Rectal smooth muscle tissue (tissue), 1 donor: ENCODE results near the gene KCP.
"Not testable (repeated sequence)": the region's sequence is repeated elsewhere in the genome, so short reads cannot be mapped to it uniquely, and the experiment has no call there.

Source experiments
- H3K27ac ChIP-seq: one replicate; pipeline ENCODE4 v1.7.0; 2013; ENCODE audit warnings: low read depth, low read length, inconsistent platforms
- H3K27me3 ChIP-seq: one replicate; pipeline ENCODE4 v1.7.0; 2013; ENCODE audit warnings: low read length; ENCODE audit not compliant: control insufficient read depth, insufficient read depth
- H3K36me3 ChIP-seq: one replicate; pipeline ENCODE4 v1.7.0; 2013; ENCODE audit warnings: low read length; ENCODE audit not compliant: control insufficient read depth, insufficient read depth
- H3K4me1 ChIP-seq: one replicate; pipeline ENCODE4 v1.7.0; 2013; ENCODE audit warnings: low read length; ENCODE audit not compliant: control insufficient read depth, insufficient read depth
- H3K4me3 ChIP-seq: one replicate; pipeline ENCODE4 v1.7.0; 2013; ENCODE audit warnings: low read length
- H3K9ac ChIP-seq: one replicate; pipeline ENCODE4 v1.7.0; 2013; ENCODE audit warnings: low read length

The KCP gene

GRCh38 chr7:128914566-128915151 is 4.2 kb upstream of the KCP start:
- H3K4me1 ChIP-seq = no peaks in the 10 kb centered on the region
- no peak overlapping the region for H3K9ac ChIP-seq
- no peak overlapping the region for H3K27ac ChIP-seq
- no peaks in the 10 kb centered on the region for H3K36me3 ChIP-seq
- no peak overlapping the region for H3K4me3 ChIP-seq
- H3K27me3 ChIP-seq = peaks cover 14% of the 10 kb centered on the region

- no peak overlapping the region for H3K27ac ChIP-seq
- no peak overlapping the region for H3K9ac ChIP-seq
- H3K36me3 ChIP-seq = no peaks in the 10 kb centered on the region
- H3K27me3 ChIP-seq = peaks cover 17% of the 10 kb centered on the region
- H3K4me3 ChIP-seq = no peak overlapping the region
- H3K4me1 ChIP-seq = peaks cover 4% of the 10 kb centered on the region
Observed at GRCh38 chr7:128913870-128914565, 3.5 kb upstream of the KCP start.

GRCh38 chr7:128912709-128913495 is 2.4 kb upstream of the KCP start:
- H3K9ac ChIP-seq, H3K4me3 ChIP-seq, H3K36me3 ChIP-seq, H3K27ac ChIP-seq, H3K4me1 ChIP-seq: not testable (repeated sequence)
- peaks cover 23% of the 10 kb centered on the region for H3K27me3 ChIP-seq

- H3K27ac ChIP-seq = no peak overlapping the region
- no peaks in the 10 kb centered on the region for H3K36me3 ChIP-seq
- H3K4me1 ChIP-seq = peaks cover 4% of the 10 kb centered on the region
- peaks cover 23% of the 10 kb centered on the region for H3K27me3 ChIP-seq
- H3K4me3 ChIP-seq = no peak overlapping the region
- H3K9ac ChIP-seq = no peak overlapping the region
Observed at GRCh38 chr7:128912281-128912680, 1.8 kb upstream of the KCP start.

GRCh38 chr7:128911423-128912031 is 1.0 kb upstream of the KCP start:
- H3K27me3 ChIP-seq = peaks cover 23% of the 10 kb centered on the region
- no peaks in the 10 kb centered on the region for H3K36me3 ChIP-seq
- no peak overlapping the region for H3K9ac ChIP-seq
- H3K27ac ChIP-seq = no peak overlapping the region
- no peak overlapping the region for H3K4me3 ChIP-seq
- peaks cover 4% of the 10 kb centered on the region for H3K4me1 ChIP-seq

GRCh38 chr7:128909625-128910568 is 612 bp downstream of the KCP start:
- Histone ChIP-seq H3K4me1 (peaks cover 4% of the 10 kb centered on the region), H3K9ac (no peak overlapping the region), H3K4me3 (peak overlapping the region; percentile 23), H3K27me3 (peaks cover 17% of the 10 kb centered on the region), H3K27ac (no peak overlapping the region), H3K36me3 (no peaks in the 10 kb centered on the region)

GRCh38 chr7:128908750-128909624 is 1.5 kb downstream of the KCP start:
- Histone ChIP-seq H3K27me3 (peaks cover 13% of the 10 kb centered on the region), H3K4me3 (no peak overlapping the region), H3K9ac (no peak overlapping the region), H3K4me1 (peaks cover 4% of the 10 kb centered on the region), H3K27ac (no peak overlapping the region), H3K36me3 (no peaks in the 10 kb centered on the region)

GRCh38 chr7:128906766-128907559 is 3.5 kb downstream of the KCP start:
- Histone ChIP-seq H3K4me1 (peaks cover 4% of the 10 kb centered on the region), H3K36me3 (no peaks in the 10 kb centered on the region), H3K4me3 (no peak overlapping the region), H3K9ac (no peak overlapping the region), H3K27me3 (peaks cover 10% of the 10 kb centered on the region), H3K27ac (no peak overlapping the region)

GRCh38 chr7:128906001-128906765 is 4.3 kb downstream of the KCP start:
- no peak overlapping the region for H3K4me3 ChIP-seq
- H3K4me1 ChIP-seq = peaks cover 4% of the 10 kb centered on the region
- H3K27ac ChIP-seq = no peak overlapping the region
- peaks cover 12% of the 10 kb centered on the region for H3K27me3 ChIP-seq
- H3K9ac ChIP-seq = no peak overlapping the region
- H3K36me3 ChIP-seq = no peaks in the 10 kb centered on the region
